ENCODE data around the gene TP53BP1.

GRCh38 chr15:43509660-43510199, 16.8 kb upstream of the TP53BP1 start:
- no peak for TF ChIP-seq TAF1 (IDR thresholded peaks at IDR 0.05; ENCODE audit: low read depth, low read length)
- TF ChIP-seq POLR2AphosphoS5 (IDR thresholded peaks at IDR 0.05; ENCODE audit: low read depth, low read length), result no peak
- no peak for TF ChIP-seq POLR2A (IDR thresholded peaks at IDR 0.05; ENCODE audit: low read depth, low read length)
